Mesenteric fat pad (tissue), 1 donor: Measurements from ENCODE around the gene TIGIT. TPM values are rescaled to one million over a fixed set of nuclear protein-coding genes. Genes with fewer than 3 reads are reported as not detected.

Experiments
- DNase-seq: peaks from one replicate; pipeline ENCODE4 v3.0.0-alpha.2; 2020; ENCODE audit warnings: low spot score
- total RNA-seq: library from RNA; stranded (reverse); fragmentation: NEBNext Ultra II Directional; extraction: Animal tissue kit (Norgen Biotek cat#: 25700); gene quantifications from one replicate; pipeline ENCODE4 v1.2.1, GENCODE V29; 2021
- donor health status: DM: yes; HTN: yes; CAD: no.

TIGIT gene
- total RNA-seq, 1 donor from 2014 or later, result 0.42 TPM

DNA sequence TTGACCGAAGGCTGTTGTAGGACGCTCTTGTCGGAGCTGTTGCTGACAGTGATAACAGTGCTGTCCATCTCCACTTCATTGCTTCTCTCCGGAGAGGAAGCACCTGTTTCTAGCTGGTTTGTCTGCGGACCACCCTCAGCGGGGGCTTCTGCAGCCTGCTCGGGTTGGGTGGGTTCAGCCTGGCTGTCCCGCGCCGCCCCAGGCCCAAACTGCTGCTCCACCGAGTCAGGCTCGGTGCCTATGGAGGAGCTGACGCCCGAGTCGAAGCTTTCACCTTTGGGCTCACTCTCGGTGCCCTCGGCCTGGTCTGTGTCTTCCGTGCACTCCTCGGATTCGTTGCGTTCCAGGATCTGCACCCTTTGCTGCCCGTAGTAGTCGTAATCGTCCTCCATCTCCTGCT is 56.9 kb downstream of the TIGIT start:
- DNase-seq, result no peak

DNA sequence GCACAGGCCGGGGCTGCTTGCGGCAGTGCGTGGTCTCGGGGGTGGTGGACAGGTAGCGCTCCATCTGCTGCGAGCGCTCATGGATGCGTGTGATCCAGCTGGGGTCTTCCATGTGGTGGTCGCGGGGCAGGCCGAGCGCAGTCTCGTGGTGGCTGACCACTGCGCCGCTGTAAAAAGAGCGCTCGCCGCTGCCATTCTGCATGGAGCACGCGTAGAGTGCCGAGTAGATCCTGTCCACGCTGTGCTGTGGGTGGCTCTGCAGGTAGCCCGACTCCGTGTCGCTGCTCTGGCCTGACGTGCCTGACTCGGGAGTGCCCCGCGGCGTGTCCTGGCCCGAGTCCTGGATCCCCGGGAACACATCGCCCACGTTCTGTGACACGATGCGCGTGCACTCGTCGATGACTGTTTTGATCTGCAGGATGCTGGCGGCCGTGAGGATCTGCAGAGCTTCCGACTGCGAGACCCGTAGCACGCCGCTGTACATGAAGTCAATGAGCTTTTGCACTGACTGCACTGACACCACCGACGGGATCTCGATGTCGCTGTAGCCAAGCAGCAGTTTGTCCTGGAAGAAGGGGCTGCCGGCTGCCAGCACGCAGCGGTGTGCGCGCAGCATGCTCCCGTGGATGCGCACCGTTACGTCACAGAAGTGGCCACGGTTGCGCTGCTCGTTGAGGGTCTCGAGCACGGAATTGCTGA is 57.4 kb downstream of the TIGIT start:
- no peak for DNase-seq

DNA sequence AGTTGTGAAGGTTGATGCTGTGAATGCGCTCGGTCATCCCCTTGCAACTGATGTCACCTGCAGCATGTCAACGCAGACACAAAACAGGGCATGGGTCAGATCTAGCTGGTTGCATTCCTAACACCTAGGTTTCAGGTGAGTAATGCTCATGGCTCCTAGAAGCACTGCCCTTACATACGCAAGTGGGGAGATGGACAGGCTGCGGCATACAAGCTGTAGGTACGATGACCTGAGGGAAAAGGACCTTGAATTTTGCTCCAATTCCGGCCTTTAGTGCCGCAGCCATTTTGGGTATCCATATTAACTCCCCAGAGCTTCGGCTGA is 58.0 kb downstream of the TIGIT start:
- DNase-seq, result no peak

DNA sequence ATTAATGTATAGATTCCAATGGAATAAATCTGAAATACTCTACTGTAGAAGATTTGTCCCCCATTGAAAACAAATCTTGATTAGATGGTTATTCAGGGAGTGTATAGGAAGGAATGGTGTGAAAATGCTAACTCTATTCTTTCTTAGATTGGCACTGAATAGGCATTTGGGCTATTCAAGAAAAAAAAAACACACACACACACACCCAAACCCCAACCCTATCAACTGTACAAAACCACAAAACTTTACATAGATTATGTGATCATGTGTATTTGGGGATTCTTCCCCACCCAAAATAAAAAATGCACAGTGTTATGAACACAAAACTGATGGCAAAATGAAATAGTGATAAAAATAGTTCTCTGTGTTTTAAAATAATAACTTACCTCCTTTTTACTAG is 61.8 kb downstream of the TIGIT start:
- DNase-seq, result no peak

DNA sequence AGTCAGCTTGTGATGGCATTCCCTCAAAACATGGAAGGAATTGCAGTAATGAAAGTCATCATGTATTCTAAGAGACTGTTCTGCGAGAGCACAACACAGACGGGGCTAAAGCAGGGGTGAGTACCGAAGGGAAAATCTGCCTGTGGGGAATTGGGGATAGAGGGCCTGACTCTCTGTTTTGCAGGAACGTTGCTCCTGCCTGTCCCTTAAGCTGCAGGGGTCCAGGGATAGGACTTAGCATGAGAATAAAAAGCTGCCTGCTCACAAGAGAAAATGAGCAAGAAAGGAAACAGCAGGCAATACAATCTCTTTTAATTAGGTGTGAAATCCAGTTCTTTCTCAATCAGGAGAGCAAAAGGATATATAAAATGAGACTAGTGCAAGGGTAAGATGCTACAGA is 62.2 kb downstream of the TIGIT start:
- no peak for DNase-seq

DNA sequence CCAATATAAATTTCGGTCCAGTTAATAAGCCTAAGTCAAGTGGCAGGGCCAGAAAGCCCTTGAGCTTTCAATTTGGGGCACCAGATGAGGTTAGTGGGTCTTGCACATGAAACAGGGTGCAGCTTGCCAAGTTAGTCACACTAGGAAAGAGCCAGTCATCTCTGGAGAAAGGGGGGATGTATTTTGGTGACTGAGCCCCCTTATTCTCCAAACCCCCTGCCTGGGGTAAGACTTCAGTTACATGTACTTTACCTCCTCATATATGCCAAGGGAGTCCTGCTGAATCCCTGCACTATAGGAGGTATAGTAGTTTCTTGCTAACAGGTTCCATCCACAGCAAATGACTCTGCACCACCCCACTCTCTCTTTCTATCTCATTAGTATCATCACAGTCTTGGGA is 62.7 kb downstream of the TIGIT start:
- no peak for DNase-seq

Other genes with a start within 250 kb of the TIGIT start
- gene CCDC191, start 237.5 kb upstream of the TIGIT start, total RNA-seq, result 1.3 TPM
- 21.4 TPM for gene QTRT2, start 237.3 kb upstream of the TIGIT start, total RNA-seq
- not detected for gene DRD3, start 115.0 kb upstream of the TIGIT start, total RNA-seq
- not detected for gene ZNF80, start 56.5 kb upstream of the TIGIT start, total RNA-seq